ENCODE data around the gene GPATCH4. TPM values are rescaled to one million over a fixed set of nuclear protein-coding genes. Genes with fewer than 3 reads are reported as not detected.

GPATCH4 gene
- total RNA-seq, 1 experiment from 2014 or later: 44.4 TPM

- DNase-seq (ENCODE audit: low read depth, low spot score) (no peak), ATAC-seq (no peak)
- Histone ChIP-seq H3K27me3 (ENCODE audit: control insufficient read depth, insufficient read depth, low read length) (no peaks in the 10 kb centered on the region), H3K9me3 (ENCODE audit: control insufficient read depth, insufficient read depth, low read depth, low read length) (no peaks in the 10 kb centered on the region), H3K4me3 (ENCODE audit: low read depth in 2 of 2, low read length in 2 of 2) (no peak overlapping the region), H3K27ac (ENCODE audit: low read length) (no peak overlapping the region), H3K4me1 (ENCODE audit: control insufficient read depth, insufficient read depth, low read length) (peaks cover 5% of the 10 kb centered on the region), H3K36me3 (ENCODE audit: control insufficient read depth, insufficient read depth, low read length) (peaks cover 7% of the 10 kb centered on the region)
- intact Hi-C loops (cut with micrococcal nuclease; ENCODE audit: unreplicated experiment): loop anchor here (10.0 kb wide), 1 partner anchor 148 kb away; no protein-coding TSS in a partner anchor
- ChIA-PET CTCF (interaction anchor here (0.7 kb wide), 2 partner anchors 13 to 18 kb away, joined by 3 to 9 read pairs; no protein-coding TSS in a partner anchor), POLR2A (interaction anchor here (0.6 kb wide), 1 partner anchor 22 kb away, joined by 4 read pairs; no protein-coding TSS in a partner anchor)
- BruUV-seq (replicated peaks): no TSS peak
- TF ChIP-seq CTCF (IDR thresholded peaks at IDR 0.05) (peak; percentile 78), TCF7L2 (IDR thresholded peaks at IDR 0.05; ENCODE audit: low read depth, low read length) (no peak)
- in situ Hi-C loops (cut with HindIII; ENCODE audit: low pct_unique_long_range_greater_than_20kb, low sequenced_read_pairs): no loop called here
Observed at GRCh38 chr1:156602557-156602993, 1.3 kb upstream of the GPATCH4 start.

- BruUV-seq (replicated peaks): no TSS peak
- DNase-seq (ENCODE audit: low read depth, low spot score) (no peak), ATAC-seq (peak; percentile 7; the same call in 1 of the 2 replicates)
Observed at GRCh38 chr1:156601892-156602291, 613 bp upstream of the GPATCH4 start.

More at GRCh38 chr1:156601892-156602291, 613 bp upstream of the GPATCH4 start:
- in situ Hi-C loops (cut with HindIII; ENCODE audit: low pct_unique_long_range_greater_than_20kb, low sequenced_read_pairs): no loop called here
- TF ChIP-seq TCF7L2 (IDR thresholded peaks at IDR 0.05; ENCODE audit: low read depth, low read length): no peak
- no peak for TF ChIP-seq SIN3A (IDR thresholded peaks at IDR 0.05; ENCODE audit: borderline replicate concordance, insufficient read depth, low read depth, low read length)
- no peak for TF ChIP-seq POLR2AphosphoS5 (IDR thresholded peaks at IDR 0.05; ENCODE audit: low read depth, low read length)
- no peak for TF ChIP-seq CTCF (IDR thresholded peaks at IDR 0.05)
- no peak for TF ChIP-seq REST (IDR thresholded peaks at IDR 0.05; ENCODE audit: insufficient read depth in 1 of 2, low read depth in 2 of 2, low read length in 1 of 2)
- peaks cover 9% of the 10 kb centered on the region for H3K36me3 ChIP-seq (ENCODE audit: control insufficient read depth, insufficient read depth, low read length)
- H3K9me3 ChIP-seq (ENCODE audit: control insufficient read depth, insufficient read depth, low read depth, low read length): no peaks in the 10 kb centered on the region
- H3K4me1 ChIP-seq (ENCODE audit: control insufficient read depth, insufficient read depth, low read length): peaks cover 5% of the 10 kb centered on the region
- POLR2A ChIA-PET: no interaction called here
- intact Hi-C loops (cut with micrococcal nuclease; ENCODE audit: unreplicated experiment): loop anchor here (10.0 kb wide), 1 partner anchor 147 kb away; no protein-coding TSS in a partner anchor
- peak overlapping the region; percentile 76 to 99 for H3K4me3 ChIP-seq (ENCODE audit: low read depth in 2 of 2, low read length in 2 of 2)
- H3K27me3 ChIP-seq (ENCODE audit: control insufficient read depth, insufficient read depth, low read length): no peaks in the 10 kb centered on the region
- H3K27ac ChIP-seq (ENCODE audit: low read length): peak overlapping the region; percentile 99
- CTCF ChIA-PET: interaction anchor here (0.5 to 0.7 kb wide), 3 partner anchors 13 to 19 kb away, joined by 3 to 9 read pairs (median 6); no protein-coding TSS in a partner anchor

All from Panc1 (cell line).